ENCODE data around the gene MORN1.
"Not testable (repeated sequence)": the region's sequence is repeated elsewhere in the genome, so short reads cannot be mapped to it uniquely, and the experiment has no call there.

DNA sequence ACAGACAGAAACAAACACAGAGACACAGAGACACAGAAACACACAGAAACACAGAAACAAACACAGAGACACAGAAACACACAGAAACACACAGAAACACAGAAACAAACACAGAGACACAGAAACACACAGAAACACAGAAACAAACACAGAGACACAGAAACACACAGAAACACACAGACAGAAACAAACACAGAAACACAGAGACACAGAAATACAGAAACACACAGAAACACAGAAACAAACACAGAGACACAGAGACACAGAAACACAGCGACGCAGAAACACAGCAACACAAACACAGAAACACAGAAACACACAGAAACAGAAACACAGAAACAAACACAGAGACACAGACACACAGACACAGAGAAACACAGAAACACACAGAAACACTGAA is 64.2 kb downstream of the MORN1 start:
- not testable (repeated sequence) for TF ChIP-seq EZH2 (IDR thresholded peaks at IDR 0.05; ENCODE audit: low read depth, unreplicated experiment); JUNB (IDR thresholded peaks at IDR 0.05; ENCODE audit: unreplicated experiment); NANOG (IDR thresholded peaks at IDR 0.05; ENCODE audit: borderline replicate concordance); POLR2AphosphoS5 (IDR thresholded peaks at IDR 0.05; ENCODE audit: low read depth); ZNF114 (CRISPR knock-in tag; IDR thresholded peaks at IDR 0.05)
- TF ChIP-seq, protein P1, sequence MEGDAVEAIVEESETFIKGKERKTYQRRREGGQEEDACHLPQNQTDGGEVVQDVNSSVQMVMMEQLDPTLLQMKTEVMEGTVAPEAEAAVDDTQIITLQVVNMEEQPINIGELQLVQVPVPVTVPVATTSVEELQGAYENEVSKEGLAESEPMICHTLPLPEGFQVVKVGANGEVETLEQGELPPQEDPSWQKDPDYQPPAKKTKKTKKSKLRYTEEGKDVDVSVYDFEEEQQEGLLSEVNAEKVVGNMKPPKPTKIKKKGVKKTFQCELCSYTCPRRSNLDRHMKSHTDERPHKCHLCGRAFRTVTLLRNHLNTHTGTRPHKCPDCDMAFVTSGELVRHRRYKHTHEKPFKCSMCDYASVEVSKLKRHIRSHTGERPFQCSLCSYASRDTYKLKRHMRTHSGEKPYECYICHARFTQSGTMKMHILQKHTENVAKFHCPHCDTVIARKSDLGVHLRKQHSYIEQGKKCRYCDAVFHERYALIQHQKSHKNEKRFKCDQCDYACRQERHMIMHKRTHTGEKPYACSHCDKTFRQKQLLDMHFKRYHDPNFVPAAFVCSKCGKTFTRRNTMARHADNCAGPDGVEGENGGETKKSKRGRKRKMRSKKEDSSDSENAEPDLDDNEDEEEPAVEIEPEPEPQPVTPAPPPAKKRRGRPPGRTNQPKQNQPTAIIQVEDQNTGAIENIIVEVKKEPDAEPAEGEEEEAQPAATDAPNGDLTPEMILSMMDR (conservative IDR thresholded peaks at IDR 0.05; ENCODE audit: low read depth in 2 of 2): not testable (repeated sequence)

All from GM23338 (cell line).